ENCODE measurements around the gene HEG1. TPM values are rescaled to one million over a fixed set of nuclear protein-coding genes. Genes with fewer than 3 reads are reported as not detected.

Gene HEG1
- polyA plus RNA-seq, 3 donors: 0.28 to 4.2 (median 0.69) TPM

GRCh38 chr3:125069452-125069851, 13.7 kb upstream of the HEG1 start:
- H3K36me3 ChIP-seq (replicated peaks in 1 of 2; ENCODE audit: control insufficient read depth in 1 of 2, insufficient read depth in 2 of 2, low read length in 2 of 2): no peaks in the 10 kb centered on the region
- H3K9me3 Mint-ChIP-seq: no peaks in the 10 kb centered on the region
- no peaks in the 10 kb centered on the region for H3K27me3 ChIP-seq (ENCODE audit: control insufficient read depth in 2 of 2, insufficient read depth in 2 of 2, low read length in 2 of 2)
- DNase-seq: peak; percentile 40 to 50 (median 46)
- peak overlapping the region in 1 of 2 donors; percentile 66 for H3K27ac ChIP-seq (ENCODE audit: low read depth in 1 of 2, low read length in 2 of 2)
- H4K20me1 ChIP-seq (ENCODE audit: insufficient read depth, low read length): no peaks in the 10 kb centered on the region
- peaks cover 13 to 20% of the 10 kb centered on the region in 2 donors for H3K4me1 ChIP-seq (ENCODE audit: control insufficient read depth in 1 of 2, insufficient read depth in 2 of 2, low read length in 2 of 2)
- H3K4me3 ChIP-seq (replicated peaks in 1 of 3; ENCODE audit: low read depth in 2 of 3, low read length in 3 of 3): peak overlapping the region in 1 of 3 experiments; percentile 7
- H2AFZ ChIP-seq (ENCODE audit: insufficient read depth, low read depth, low read length, poor library complexity, severe bottlenecking): peak overlapping the region; percentile 48
- peaks cover 0 to 8% (median 3%) of the 10 kb centered on the region in 3 donors for H3K27me3 Mint-ChIP-seq (ENCODE audit: low read depth in 3 of 3)
- intact Hi-C loops (cut with micrococcal nuclease): no loop called here
- H3K27ac Mint-ChIP-seq: peak overlapping the region; percentile 7 to 83 (median 65)
- WGBS (ENCODE audit: insufficient coverage): no CpG with 5 or more reads among the region's 1 CpG
- H3K4me3 Mint-ChIP-seq: peak overlapping the region in 1 of 2 donors; percentile 22
- H3K4me2 ChIP-seq (replicated peaks; ENCODE audit: extremely low read depth, low read length, poor library complexity, severe bottlenecking): peak overlapping the region; percentile 41
- no peaks in the 10 kb centered on the region for H3K36me3 Mint-ChIP-seq
- H3K4me1 Mint-ChIP-seq: peaks cover 18% of the 10 kb centered on the region
- H3K9me3 ChIP-seq (replicated peaks in 1 of 2; ENCODE audit: control insufficient read depth in 1 of 2, insufficient read depth in 1 of 2, low read length in 2 of 2): no peaks in the 10 kb centered on the region
- no peak for TF ChIP-seq CTCF (IDR thresholded peaks at IDR 0.05)
- no peak overlapping the region for H3K9ac ChIP-seq (ENCODE audit: insufficient read depth, low read length, poor library complexity, severe bottlenecking)
- H3K79me2 ChIP-seq (ENCODE audit: insufficient read depth, low read length): no peaks in the 10 kb centered on the region

GRCh38 chr3:125068265-125068664, 12.5 kb upstream of the HEG1 start:
- Mint-ChIP-seq H3K27ac (peak overlapping the region in 2 of 7 donors; percentile 8 to 31), H3K4me1 (peaks cover 18% of the 10 kb centered on the region), H3K27me3 (ENCODE audit: low read depth in 3 of 3) (peaks cover 4 to 8% (median 8%) of the 10 kb centered on the region in 3 donors), H3K9me3 (no peaks in the 10 kb centered on the region), H3K36me3 (no peaks in the 10 kb centered on the region), H3K4me3 (no peak overlapping the region)
- Histone ChIP-seq H3K27me3 (ENCODE audit: control insufficient read depth in 2 of 2, insufficient read depth in 2 of 2, low read length in 2 of 2) (no peaks in the 10 kb centered on the region), H3K79me2 (ENCODE audit: insufficient read depth, low read length) (no peaks in the 10 kb centered on the region), H3K27ac (ENCODE audit: low read depth in 1 of 2, low read length in 2 of 2) (peak overlapping the region in 1 of 2 donors; percentile 66), H4K20me1 (ENCODE audit: insufficient read depth, low read length) (no peaks in the 10 kb centered on the region), H3K4me2 (replicated peaks; ENCODE audit: extremely low read depth, low read length, poor library complexity, severe bottlenecking) (no peak overlapping the region), H2AFZ (ENCODE audit: insufficient read depth, low read depth, low read length, poor library complexity, severe bottlenecking) (peak overlapping the region; percentile 2), H3K9ac (ENCODE audit: insufficient read depth, low read length, poor library complexity, severe bottlenecking) (no peak overlapping the region), H3K36me3 (replicated peaks in 1 of 2; ENCODE audit: control insufficient read depth in 1 of 2, insufficient read depth in 2 of 2, low read length in 2 of 2) (no peaks in the 10 kb centered on the region), H3K4me3 (replicated peaks in 1 of 3; ENCODE audit: low read depth in 2 of 3, low read length in 3 of 3) (no peak overlapping the region), H3K9me3 (replicated peaks in 1 of 2; ENCODE audit: control insufficient read depth in 1 of 2, insufficient read depth in 1 of 2, low read length in 2 of 2) (no peaks in the 10 kb centered on the region), H3K4me1 (ENCODE audit: control insufficient read depth in 1 of 2, insufficient read depth in 2 of 2, low read length in 2 of 2) (peaks cover 13 to 20% of the 10 kb centered on the region in 2 donors)
- intact Hi-C loops (cut with micrococcal nuclease): no loop called here
- WGBS (ENCODE audit: insufficient coverage): 100% methylated on average over 2 of the region's 4 CpGs
- no peak for DNase-seq
- no peak for TF ChIP-seq CTCF (IDR thresholded peaks at IDR 0.05)

All from CD14-positive monocyte (primary cell).